Measurements from ENCODE around the gene SLC16A12. TPM values are rescaled to one million over a fixed set of nuclear protein-coding genes. Genes with fewer than 3 reads are reported as not detected.
"Not testable (repeated sequence)": the region's sequence is repeated elsewhere in the genome, so short reads cannot be mapped to it uniquely, and the experiment has no call there.

SLC16A12 gene
- total RNA-seq, 3 donors from 2014 or later (not counting 1 experiment from before 2014, with no cell fraction given) = not detected

DNA sequence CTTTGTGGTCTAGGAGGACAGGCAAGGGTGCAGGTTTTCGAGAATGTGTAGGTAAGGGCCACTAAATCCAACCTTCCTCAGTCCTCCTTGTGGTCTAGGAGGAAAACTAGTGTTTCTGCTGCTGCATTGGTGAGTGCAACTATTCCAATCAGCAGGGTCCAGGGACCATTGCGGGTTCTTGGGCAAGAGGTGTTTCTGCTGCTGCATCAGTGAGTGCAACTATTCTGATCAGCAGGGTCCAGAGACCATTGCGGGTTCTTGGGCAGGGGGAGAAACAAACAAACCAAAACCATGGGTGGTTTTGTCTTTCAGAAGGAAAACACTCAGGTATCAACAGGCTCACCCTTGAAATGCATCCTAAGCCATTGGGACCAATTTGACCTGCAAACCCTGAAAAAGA lies 127.6 kb downstream of the SLC16A12 start:
- H3K9me3 Mint-ChIP-seq; H3K27ac ChIP-seq (ENCODE audit: low read length); H3K36me3 ChIP-seq (ENCODE audit: control insufficient read depth, insufficient read depth, low read length); H3K27me3 ChIP-seq (ENCODE audit: control insufficient read depth, insufficient read depth, low read length); H3K36me3 Mint-ChIP-seq; H3K4me1 Mint-ChIP-seq; H3K27me3 Mint-ChIP-seq (ENCODE audit: low read depth in 2 of 2); H3K9me3 ChIP-seq (ENCODE audit: control insufficient read depth, insufficient read depth, low read length); ATAC-seq; DNase-seq; H3K4me3 Mint-ChIP-seq; intact Hi-C loops (cut with micrococcal nuclease); H3K4me1 ChIP-seq (ENCODE audit: control insufficient read depth, insufficient read depth, low read length); H3K4me3 ChIP-seq (ENCODE audit: low read length); H3K27ac Mint-ChIP-seq: not testable (repeated sequence)
- 100% methylated on average over 3 of the region's 3 CpGs for WGBS (ENCODE audit: insufficient coverage)

GRCh38 chr10:89406178-89406577 lies 129.2 kb downstream of the SLC16A12 start:
- H3K4me3 ChIP-seq (ENCODE audit: low read length); H3K27me3 ChIP-seq (ENCODE audit: control insufficient read depth, insufficient read depth, low read length); H3K4me1 Mint-ChIP-seq; DNase-seq; H3K36me3 Mint-ChIP-seq; H3K9me3 ChIP-seq (ENCODE audit: control insufficient read depth, insufficient read depth, low read length); H3K36me3 ChIP-seq (ENCODE audit: control insufficient read depth, insufficient read depth, low read length); intact Hi-C loops (cut with micrococcal nuclease); H3K27ac Mint-ChIP-seq; H3K4me3 Mint-ChIP-seq; ATAC-seq; H3K4me1 ChIP-seq (ENCODE audit: control insufficient read depth, insufficient read depth, low read length); H3K27me3 Mint-ChIP-seq (ENCODE audit: low read depth in 2 of 2); H3K9me3 Mint-ChIP-seq; H3K27ac ChIP-seq (ENCODE audit: low read length): not testable (repeated sequence)
- 81% methylated on average over 8 of the region's 9 CpGs for WGBS (ENCODE audit: insufficient coverage)

- Histone ChIP-seq H3K9me3 (ENCODE audit: control insufficient read depth, insufficient read depth, low read length) (no peaks in the 10 kb centered on the region), H3K36me3 (ENCODE audit: control insufficient read depth, insufficient read depth, low read length) (peaks cover 6% of the 10 kb centered on the region), H3K4me3 (ENCODE audit: low read length) (no peak overlapping the region), H3K27me3 (ENCODE audit: control insufficient read depth, insufficient read depth, low read length) (no peaks in the 10 kb centered on the region), H3K27ac (ENCODE audit: low read length) (no peak overlapping the region), H3K4me1 (ENCODE audit: control insufficient read depth, insufficient read depth, low read length) (no peaks in the 10 kb centered on the region)
- no peak for TF ChIP-seq CTCF (IDR thresholded peaks at IDR 0.05)
- ATAC-seq = no peak
- intact Hi-C loops (cut with micrococcal nuclease) = no loop called here
- 91% methylated on average over 10 of the region's 11 CpGs for WGBS (ENCODE audit: insufficient coverage)
- H3K27ac Mint-ChIP-seq = no peak overlapping the region
- H3K36me3 Mint-ChIP-seq = peaks cover 7% of the 10 kb centered on the region
- H3K9me3 Mint-ChIP-seq = no peaks in the 10 kb centered on the region
- DNase-seq = no peak
- no peaks in the 10 kb centered on the region for H3K4me1 Mint-ChIP-seq
- no peaks in the 10 kb centered on the region for H3K27me3 Mint-ChIP-seq (ENCODE audit: low read depth in 2 of 2)
- H3K4me3 Mint-ChIP-seq = no peak overlapping the region
Observed at GRCh38 chr10:89404104-89405047, 131.0 kb downstream of the SLC16A12 start.

DNA sequence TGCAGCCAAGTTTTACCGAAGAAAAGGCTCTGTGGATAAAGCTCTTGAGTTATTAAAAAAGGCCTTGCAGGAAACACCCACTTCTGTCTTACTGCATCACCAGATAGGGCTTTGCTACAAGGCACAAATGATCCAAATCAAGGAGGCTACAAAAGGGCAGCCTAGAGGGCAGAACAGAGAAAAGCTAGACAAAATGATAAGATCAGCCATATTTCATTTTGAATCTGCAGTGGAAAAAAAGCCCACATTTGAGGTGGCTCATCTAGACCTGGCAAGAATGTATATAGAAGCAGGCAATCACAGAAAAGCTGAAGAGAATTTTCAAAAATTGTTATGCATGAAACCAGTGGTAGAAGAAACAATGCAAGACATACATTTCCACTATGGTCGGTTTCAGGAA lies 132.4 kb downstream of the SLC16A12 start:
- no peaks in the 10 kb centered on the region for H3K4me1 ChIP-seq (ENCODE audit: control insufficient read depth, insufficient read depth, low read length)
- no peak overlapping the region for H3K4me3 ChIP-seq (ENCODE audit: low read length)
- DNase-seq (no peak), ATAC-seq (no peak)
- H3K4me1 Mint-ChIP-seq = no peaks in the 10 kb centered on the region
- no peaks in the 10 kb centered on the region for H3K27me3 ChIP-seq (ENCODE audit: control insufficient read depth, insufficient read depth, low read length)
- peaks cover 7% of the 10 kb centered on the region for H3K36me3 Mint-ChIP-seq
- no peak overlapping the region for H3K27ac ChIP-seq (ENCODE audit: low read length)
- H3K27ac Mint-ChIP-seq = no peak overlapping the region
- intact Hi-C loops (cut with micrococcal nuclease) = no loop called here
- H3K9me3 ChIP-seq (ENCODE audit: control insufficient read depth, insufficient read depth, low read length) = no peaks in the 10 kb centered on the region
- H3K9me3 Mint-ChIP-seq = no peaks in the 10 kb centered on the region
- no peaks in the 10 kb centered on the region for H3K27me3 Mint-ChIP-seq (ENCODE audit: low read depth in 2 of 2)
- H3K36me3 ChIP-seq (ENCODE audit: control insufficient read depth, insufficient read depth, low read length) = peaks cover 6% of the 10 kb centered on the region
- 64% methylated on average over 1 of the region's 2 CpGs for WGBS (ENCODE audit: insufficient coverage)
- H3K4me3 Mint-ChIP-seq = no peak overlapping the region
- TF ChIP-seq CTCF (IDR thresholded peaks at IDR 0.05) = no peak
